ENCODE results near the gene SAMD9L. TPM values are rescaled to one million over a fixed set of nuclear protein-coding genes. Genes with fewer than 3 reads are reported as not detected.

SAMD9L gene
- total and polyA plus RNA-seq, 8 donors = 1.7 to 30.9 (median 4.6) TPM

- Histone ChIP-seq H3K4me3 (no peak overlapping the region), H3K27me3 (no peaks in the 10 kb centered on the region), H3K9me3 (peaks cover 0 to 34% (median 22%) of the 10 kb centered on the region in 4 donors), H3K4me1 (no peaks in the 10 kb centered on the region), H3K36me3 (no peaks in the 10 kb centered on the region), H3K27ac (no peak overlapping the region)
- TF ChIP-seq, protein P1, sequence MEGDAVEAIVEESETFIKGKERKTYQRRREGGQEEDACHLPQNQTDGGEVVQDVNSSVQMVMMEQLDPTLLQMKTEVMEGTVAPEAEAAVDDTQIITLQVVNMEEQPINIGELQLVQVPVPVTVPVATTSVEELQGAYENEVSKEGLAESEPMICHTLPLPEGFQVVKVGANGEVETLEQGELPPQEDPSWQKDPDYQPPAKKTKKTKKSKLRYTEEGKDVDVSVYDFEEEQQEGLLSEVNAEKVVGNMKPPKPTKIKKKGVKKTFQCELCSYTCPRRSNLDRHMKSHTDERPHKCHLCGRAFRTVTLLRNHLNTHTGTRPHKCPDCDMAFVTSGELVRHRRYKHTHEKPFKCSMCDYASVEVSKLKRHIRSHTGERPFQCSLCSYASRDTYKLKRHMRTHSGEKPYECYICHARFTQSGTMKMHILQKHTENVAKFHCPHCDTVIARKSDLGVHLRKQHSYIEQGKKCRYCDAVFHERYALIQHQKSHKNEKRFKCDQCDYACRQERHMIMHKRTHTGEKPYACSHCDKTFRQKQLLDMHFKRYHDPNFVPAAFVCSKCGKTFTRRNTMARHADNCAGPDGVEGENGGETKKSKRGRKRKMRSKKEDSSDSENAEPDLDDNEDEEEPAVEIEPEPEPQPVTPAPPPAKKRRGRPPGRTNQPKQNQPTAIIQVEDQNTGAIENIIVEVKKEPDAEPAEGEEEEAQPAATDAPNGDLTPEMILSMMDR (IDR thresholded peaks at IDR 0.05) = no peak
- no peak for TF ChIP-seq POLR2A (IDR thresholded peaks at IDR 0.05)
- TF ChIP-seq EP300 (IDR thresholded peaks at IDR 0.05) = no peak
- no peak for TF ChIP-seq POLR2AphosphoS5 (IDR thresholded peaks at IDR 0.05)
- no peak for DNase-seq
- WGBS, 5 donors = 62 to 80% (median 71%) methylated on average over 2 of the region's 2 CpGs
- intact Hi-C loops (cut with DNase I; ENCODE audit: low total_unique reads) = no loop called here
Measured at GRCh38 chr7:93172683-93173082, 24.5 kb upstream of the SAMD9L start.

GRCh38 chr7:93171606-93172226 lies 23.5 kb upstream of the SAMD9L start:
- intact Hi-C loops (cut with DNase I; ENCODE audit: low total_unique reads) = no loop called here
- Histone ChIP-seq H3K9me3 (peaks cover 0 to 38% (median 22%) of the 10 kb centered on the region in 4 donors), H3K27me3 (no peaks in the 10 kb centered on the region), H3K4me1 (no peaks in the 10 kb centered on the region), H3K4me3 (no peak overlapping the region), H3K36me3 (no peaks in the 10 kb centered on the region), H3K27ac (no peak overlapping the region)
- TF ChIP-seq, protein P1 (IDR thresholded peaks at IDR 0.05) = no peak
- TF ChIP-seq POLR2A (IDR thresholded peaks at IDR 0.05) (no peak), POLR2AphosphoS5 (IDR thresholded peaks at IDR 0.05) (no peak), EP300 (IDR thresholded peaks at IDR 0.05) (no peak)
- DNase-seq = no peak
- WGBS, 5 donors = 45 to 65% (median 57%) methylated on average over 2 of the region's 2 CpGs

DNA sequence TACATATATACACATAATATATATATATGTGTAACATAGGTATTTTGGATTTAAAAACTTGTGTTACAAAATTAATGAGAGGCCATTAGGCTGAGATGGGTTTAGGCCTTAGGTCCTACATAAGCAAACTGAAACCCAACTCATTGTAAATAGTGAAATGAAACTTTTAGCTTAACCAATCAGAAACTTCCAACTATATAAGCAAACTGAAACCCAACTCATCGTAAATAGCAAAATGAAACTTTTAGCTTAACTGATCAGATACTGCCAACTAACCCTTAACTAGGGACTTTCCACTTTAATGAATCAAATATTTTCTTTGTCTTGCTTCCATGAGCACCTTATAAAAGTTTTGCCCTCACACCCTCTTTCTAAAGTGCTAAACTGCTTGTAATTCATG lies 17.3 kb upstream of the SAMD9L start:
- DNase-seq = no peak
- Histone ChIP-seq H3K36me3 (no peaks in the 10 kb centered on the region), H3K9me3 (peaks cover 0 to 24% (median 5%) of the 10 kb centered on the region in 4 donors)

GRCh38 chr7:93164766-93165165 lies 16.6 kb upstream of the SAMD9L start:
- Histone ChIP-seq H3K4me1 (no peaks in the 10 kb centered on the region), H3K27ac (no peak overlapping the region), H3K36me3 (no peaks in the 10 kb centered on the region), H3K4me3 (no peak overlapping the region), H3K9me3 (peaks cover 0 to 18% (median 1%) of the 10 kb centered on the region in 4 donors), H3K27me3 (no peaks in the 10 kb centered on the region)
- intact Hi-C loops (cut with DNase I; ENCODE audit: low total_unique reads) = no loop called here
- no peak for DNase-seq
- 67 to 94% (median 91%) methylated on average over 2 of the region's 2 CpGs for WGBS, 5 donors
- TF ChIP-seq POLR2AphosphoS5 (IDR thresholded peaks at IDR 0.05) (no peak), EP300 (IDR thresholded peaks at IDR 0.05) (no peak), POLR2A (IDR thresholded peaks at IDR 0.05) (no peak)
- TF ChIP-seq, protein P1 (IDR thresholded peaks at IDR 0.05) = no peak

More for the DNA sequence above, 17.3 kb upstream of the SAMD9L start:
- H3K27ac ChIP-seq = no peak overlapping the region
- no peak for TF ChIP-seq EP300 (IDR thresholded peaks at IDR 0.05)
- TF ChIP-seq, protein P1 (IDR thresholded peaks at IDR 0.05) = no peak
- no peak for TF ChIP-seq POLR2A (IDR thresholded peaks at IDR 0.05)
- no peaks in the 10 kb centered on the region for H3K27me3 ChIP-seq
- no peak overlapping the region for H3K4me3 ChIP-seq
- intact Hi-C loops (cut with DNase I; ENCODE audit: low total_unique reads) = no loop called here
- H3K4me1 ChIP-seq = no peaks in the 10 kb centered on the region
- 8 to 28% (median 19%) methylated on average over 1 of the region's 1 CpG for WGBS, 5 donors
